HTR-8/SVneo (cell line): ENCODE data around the gene CACNA1I.
A peak's percentile ranks its signal among the peaks of the same experiment; 100 is the strongest.
"Not testable (repeated sequence)": the region's sequence is repeated elsewhere in the genome, so short reads cannot be mapped to it uniquely, and the experiment has no call there.

ENCODE experiments used
- DNase-seq: peaks from one replicate; pipeline ENCODE4 v3.0.0; 2011; ENCODE audit warnings: low spot score, mixed read lengths; ENCODE audit not compliant: insufficient read length
- FAIRE-seq: peaks from 2 replicates; lab custom pipeline; 2011; peaks lifted over from hg19 to GRCh38; lab: Jason Lieb, UNC

The CACNA1I gene

GRCh38 chr22:39724857-39725256 is 154.3 kb downstream of the CACNA1I start:
- FAIRE-seq, result no peak
- no peak for DNase-seq

- DNase-seq (no peak), FAIRE-seq (no peak)
These were observed 154.9 kb downstream of the CACNA1I start for GRCh38 chr22:39725351-39726035.

GRCh38 chr22:39727541-39727940 is 157.0 kb downstream of the CACNA1I start:
- FAIRE-seq (no peak), DNase-seq (peak; percentile 24)

DNA sequence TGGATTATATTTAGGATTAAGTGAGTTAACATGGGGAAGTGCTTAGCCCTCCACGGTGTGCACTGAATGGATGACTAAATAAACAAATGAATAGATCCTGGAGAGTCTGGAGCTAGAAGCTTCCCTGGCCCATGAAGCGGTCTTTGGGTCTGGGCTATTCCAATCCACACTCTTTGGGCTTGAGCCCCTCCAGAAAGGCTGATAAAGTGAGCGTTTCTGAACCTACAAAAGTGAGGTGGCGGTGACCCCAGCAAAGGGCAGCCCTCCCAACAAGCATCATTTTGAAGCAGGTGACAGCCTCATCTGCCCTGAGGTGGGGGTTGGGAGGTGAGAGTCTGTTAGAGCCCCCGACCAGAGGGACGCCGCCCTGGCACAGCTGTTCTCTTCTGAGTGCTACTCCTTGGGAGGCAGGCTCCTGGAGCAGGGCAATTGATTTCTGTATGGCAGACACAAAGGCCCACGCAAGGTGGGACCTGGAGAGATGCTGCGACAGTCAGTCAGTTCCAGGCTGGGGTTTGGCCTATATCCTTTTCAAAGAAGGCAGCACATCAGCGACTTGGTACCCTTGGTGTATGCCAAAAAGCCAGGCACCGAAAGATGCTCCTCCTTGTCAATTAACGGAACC is 157.8 kb downstream of the CACNA1I start:
- DNase-seq, result no peak
- FAIRE-seq, result no peak

- FAIRE-seq (no peak), DNase-seq (no peak)
These were observed 158.8 kb downstream of the CACNA1I start for GRCh38 chr22:39729141-39729934.

DNA sequence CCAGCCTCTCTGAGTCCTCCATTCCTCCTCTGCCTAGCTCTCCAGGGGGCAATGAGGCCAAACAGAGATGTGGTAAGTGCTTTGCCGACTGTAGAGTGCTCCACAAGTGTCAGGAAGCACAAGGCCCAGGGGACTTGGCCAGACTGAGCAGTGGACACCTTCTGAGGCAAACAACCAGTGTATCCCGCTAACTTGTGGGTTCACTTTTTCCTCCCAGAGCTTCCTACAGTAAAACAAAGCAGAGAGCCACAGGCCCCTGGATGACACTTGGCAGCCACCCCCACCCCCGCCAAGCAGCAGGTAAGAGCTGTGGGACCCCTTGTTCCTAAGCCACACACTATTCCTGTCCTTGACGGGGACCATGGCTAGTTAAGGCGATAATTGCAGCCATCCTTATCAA is 160.9 kb downstream of the CACNA1I start:
- no peak for FAIRE-seq

GRCh38 chr22:39731881-39732555 is 161.5 kb downstream of the CACNA1I start:
- FAIRE-seq (no peak), DNase-seq (no peak)

More for the DNA sequence above, 160.9 kb downstream of the CACNA1I start:
- DNase-seq, result no peak

- no peak for DNase-seq
- no peak for FAIRE-seq
These were observed 162.1 kb downstream of the CACNA1I start for GRCh38 chr22:39732625-39733024.

GRCh38 chr22:39733191-39733590 is 162.6 kb downstream of the CACNA1I start:
- DNase-seq (no peak), FAIRE-seq (no peak)

GRCh38 chr22:39734046-39734445 is 163.5 kb downstream of the CACNA1I start:
- not testable (repeated sequence) for FAIRE-seq, DNase-seq

- DNase-seq (no peak), FAIRE-seq (no peak)
These were observed 164.3 kb downstream of the CACNA1I start for GRCh38 chr22:39734866-39735265.

GRCh38 chr22:39735776-39736175 is 165.2 kb downstream of the CACNA1I start:
- DNase-seq, result no peak
- no peak for FAIRE-seq

GRCh38 chr22:39738746-39739145 is 168.2 kb downstream of the CACNA1I start:
- no peak for FAIRE-seq
- no peak for DNase-seq
